ENCODE results near the gene DNAJA1. TPM values are rescaled to one million over a fixed set of nuclear protein-coding genes. Genes with fewer than 3 reads are reported as not detected.

Gene DNAJA1
- total RNA-seq, 1 donor, result 136 TPM

DNA sequence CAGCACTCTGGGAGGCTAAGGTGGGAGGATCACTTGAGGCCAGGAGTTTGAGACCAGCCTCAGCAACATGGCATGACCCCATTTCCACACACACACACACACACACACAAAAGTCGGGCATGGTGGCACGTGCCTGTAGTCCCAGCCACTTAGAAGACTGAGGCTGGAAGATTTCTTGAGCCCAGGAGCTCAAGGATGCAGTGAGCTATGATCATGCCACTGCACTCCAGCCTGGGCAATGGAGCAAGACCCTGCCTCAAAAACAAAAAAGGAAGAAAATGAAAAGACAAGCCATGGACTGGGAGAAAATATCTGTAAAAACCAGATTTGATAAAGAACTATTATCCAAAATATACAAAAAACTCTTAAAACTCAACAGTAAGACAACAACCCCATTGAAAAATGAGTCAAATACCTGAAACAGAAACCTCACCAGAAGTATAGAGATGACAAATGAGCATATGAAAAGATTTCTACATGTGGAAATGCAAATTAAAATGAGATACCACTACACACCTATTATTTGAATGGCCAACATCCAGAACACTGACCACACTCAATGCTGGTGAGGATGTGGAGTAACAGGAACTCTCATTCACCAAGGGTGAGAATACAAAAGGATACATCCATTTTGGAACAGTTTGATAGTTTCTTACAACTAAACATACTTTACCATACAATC is 24.7 kb downstream of the DNAJA1 start:
- TF ChIP-seq, protein P1, sequence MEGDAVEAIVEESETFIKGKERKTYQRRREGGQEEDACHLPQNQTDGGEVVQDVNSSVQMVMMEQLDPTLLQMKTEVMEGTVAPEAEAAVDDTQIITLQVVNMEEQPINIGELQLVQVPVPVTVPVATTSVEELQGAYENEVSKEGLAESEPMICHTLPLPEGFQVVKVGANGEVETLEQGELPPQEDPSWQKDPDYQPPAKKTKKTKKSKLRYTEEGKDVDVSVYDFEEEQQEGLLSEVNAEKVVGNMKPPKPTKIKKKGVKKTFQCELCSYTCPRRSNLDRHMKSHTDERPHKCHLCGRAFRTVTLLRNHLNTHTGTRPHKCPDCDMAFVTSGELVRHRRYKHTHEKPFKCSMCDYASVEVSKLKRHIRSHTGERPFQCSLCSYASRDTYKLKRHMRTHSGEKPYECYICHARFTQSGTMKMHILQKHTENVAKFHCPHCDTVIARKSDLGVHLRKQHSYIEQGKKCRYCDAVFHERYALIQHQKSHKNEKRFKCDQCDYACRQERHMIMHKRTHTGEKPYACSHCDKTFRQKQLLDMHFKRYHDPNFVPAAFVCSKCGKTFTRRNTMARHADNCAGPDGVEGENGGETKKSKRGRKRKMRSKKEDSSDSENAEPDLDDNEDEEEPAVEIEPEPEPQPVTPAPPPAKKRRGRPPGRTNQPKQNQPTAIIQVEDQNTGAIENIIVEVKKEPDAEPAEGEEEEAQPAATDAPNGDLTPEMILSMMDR (IDR thresholded peaks at IDR 0.05; ENCODE audit: insufficient read depth, low read depth, low read length), result no peak
- no peak overlapping the region for H3K4me3 ChIP-seq (ENCODE audit: low read depth, low read length)
- no peak for DNase-seq (ENCODE audit: low read depth)

DNA sequence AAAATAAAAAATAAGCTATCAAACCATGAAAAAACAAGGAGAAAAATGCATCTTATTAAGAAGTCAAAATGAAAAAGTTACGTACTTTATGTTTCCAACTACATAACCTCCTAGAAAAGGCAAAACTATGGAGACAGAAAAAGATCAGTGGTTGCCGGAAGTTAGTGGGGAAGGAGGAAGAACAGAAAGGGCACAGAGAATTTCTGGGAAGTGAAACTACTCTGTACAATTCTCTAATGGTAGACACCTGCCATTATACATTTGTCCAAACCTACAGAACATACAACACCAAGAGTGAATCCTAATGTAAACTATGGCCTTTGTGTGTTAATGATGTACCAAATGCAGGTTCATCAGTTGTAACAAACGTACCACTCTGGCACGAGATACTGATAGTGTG is 26.1 kb downstream of the DNAJA1 start:
- H3K4me3 ChIP-seq (ENCODE audit: low read depth, low read length), result no peak overlapping the region
- DNase-seq (ENCODE audit: low read depth), result no peak
- TF ChIP-seq, protein P1 (IDR thresholded peaks at IDR 0.05; ENCODE audit: insufficient read depth, low read depth, low read length), result no peak

DNA sequence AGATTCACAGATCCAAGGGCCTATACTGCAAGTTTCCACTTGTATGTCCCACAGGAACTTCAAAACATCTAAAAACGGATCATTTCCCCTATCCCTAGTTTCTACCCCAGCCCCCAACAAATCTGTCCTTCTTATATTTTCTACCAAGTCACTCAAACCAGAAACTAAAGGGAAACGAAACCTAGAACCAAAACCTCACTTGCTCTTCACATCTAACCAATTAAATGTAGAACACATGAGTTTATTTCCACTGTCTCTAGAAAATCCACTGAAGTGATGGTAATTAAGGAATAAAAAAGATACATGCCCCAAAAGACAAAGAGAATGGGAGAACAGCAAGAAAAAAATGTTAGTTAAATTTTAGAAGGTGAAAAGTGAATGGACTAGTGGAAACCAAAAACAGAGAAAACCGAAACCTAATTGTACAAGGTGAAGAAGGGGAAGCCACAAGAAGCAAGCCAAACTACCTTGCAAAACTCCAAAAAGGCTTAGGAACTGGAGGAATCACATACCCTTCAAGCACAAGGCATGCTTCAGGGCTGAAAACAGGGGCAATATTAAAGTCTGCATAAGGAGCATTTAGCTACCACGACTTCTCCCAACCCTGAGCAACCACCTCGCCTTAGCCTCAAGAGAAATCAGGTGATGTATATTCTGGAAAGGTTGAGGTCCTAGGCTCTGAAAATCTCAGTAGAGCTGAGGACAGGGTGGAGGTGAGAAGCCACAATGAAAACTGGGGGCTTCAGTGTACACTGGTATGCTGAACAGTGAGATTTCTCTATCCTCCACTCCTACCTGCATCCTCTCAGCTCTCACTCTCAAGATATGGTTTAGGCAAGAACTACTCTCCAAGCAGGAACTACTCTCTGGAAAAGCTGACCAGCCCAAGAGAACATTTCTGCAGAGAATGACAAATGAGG is 40.3 kb downstream of the DNAJA1 start:
- TF ChIP-seq, protein P1 (IDR thresholded peaks at IDR 0.05; ENCODE audit: insufficient read depth, low read depth, low read length), result no peak
- DNase-seq (ENCODE audit: low read depth), result no peak
- H3K4me3 ChIP-seq (ENCODE audit: low read depth, low read length), result no peak overlapping the region

DNA sequence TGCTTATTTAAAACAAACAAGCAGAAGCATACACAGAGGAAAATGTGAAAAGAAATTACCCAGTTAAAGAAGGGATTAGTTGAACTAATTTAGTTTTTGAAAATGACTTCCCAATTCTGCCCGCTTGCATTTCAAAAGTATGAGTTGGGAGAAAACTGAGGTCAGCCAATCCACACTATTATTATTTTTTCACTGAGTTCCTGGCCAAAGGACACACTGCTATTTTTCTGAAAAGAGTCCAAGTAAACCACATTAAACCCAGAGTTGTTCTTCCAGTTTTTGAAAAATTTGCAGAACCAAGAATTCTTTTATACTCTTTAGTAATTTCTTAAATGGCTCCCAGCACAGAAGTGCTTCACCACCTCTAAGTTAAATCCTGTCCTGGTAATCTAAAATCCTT is 43.9 kb downstream of the DNAJA1 start:
- TF ChIP-seq, protein P1 (IDR thresholded peaks at IDR 0.05; ENCODE audit: insufficient read depth, low read depth, low read length), result no peak
- no peak overlapping the region for H3K4me3 ChIP-seq (ENCODE audit: low read depth, low read length)
- no peak for DNase-seq (ENCODE audit: low read depth)

GRCh38 chr9:33076046-33077004 is 51.3 kb downstream of the DNAJA1 start, which contains the start of gene SMU1:
Gene SMU1 (minus strand): TSS chr9:33076674. CDS start chr9:33076608, 66 bp downstream.
- TF ChIP-seq, protein P1 (IDR thresholded peaks at IDR 0.05; ENCODE audit: insufficient read depth, low read depth, low read length), result no peak
- peak within 1 kb of the TSS; percentile 79 for H3K4me3 ChIP-seq (ENCODE audit: low read depth, low read length)
- DNase-seq (ENCODE audit: low read depth), result peak; percentile 99

- no peak for DNase-seq (ENCODE audit: low read depth)
- no peak overlapping the region for H3K4me3 ChIP-seq (ENCODE audit: low read depth, low read length)
- TF ChIP-seq, protein P1 (IDR thresholded peaks at IDR 0.05; ENCODE audit: insufficient read depth, low read depth, low read length), result no peak
Measured at GRCh38 chr9:33080534-33080933, 55.5 kb downstream of the DNAJA1 start.
